OCI-LY3 (cell line): ENCODE measurements around the gene DPP6.

Experiments used
- EZH2phosphoT487 ChIP-seq: fragments of 200-600 bp; shearing (Covaris generic); IDR thresholded peaks from 2 replicates; pipeline ENCODE4 v1.6.1; 2018; ENCODE audit warnings: antibody characterized with exemption, mixed run types, low read depth
- TF ChIP-seq, protein P1 (sequence below): fragments of 200-600, 300-600 bp; sonication (generic); IDR thresholded peaks from 2 replicates; pipeline ENCODE4 v1.5.1; 2014; ENCODE audit warnings: antibody characterized with exemption, low read length, low read depth

GRCh38 chr7:154869436-154869835 lies 817.2 kb downstream of the DPP6 start:
- TF ChIP-seq, protein P1, sequence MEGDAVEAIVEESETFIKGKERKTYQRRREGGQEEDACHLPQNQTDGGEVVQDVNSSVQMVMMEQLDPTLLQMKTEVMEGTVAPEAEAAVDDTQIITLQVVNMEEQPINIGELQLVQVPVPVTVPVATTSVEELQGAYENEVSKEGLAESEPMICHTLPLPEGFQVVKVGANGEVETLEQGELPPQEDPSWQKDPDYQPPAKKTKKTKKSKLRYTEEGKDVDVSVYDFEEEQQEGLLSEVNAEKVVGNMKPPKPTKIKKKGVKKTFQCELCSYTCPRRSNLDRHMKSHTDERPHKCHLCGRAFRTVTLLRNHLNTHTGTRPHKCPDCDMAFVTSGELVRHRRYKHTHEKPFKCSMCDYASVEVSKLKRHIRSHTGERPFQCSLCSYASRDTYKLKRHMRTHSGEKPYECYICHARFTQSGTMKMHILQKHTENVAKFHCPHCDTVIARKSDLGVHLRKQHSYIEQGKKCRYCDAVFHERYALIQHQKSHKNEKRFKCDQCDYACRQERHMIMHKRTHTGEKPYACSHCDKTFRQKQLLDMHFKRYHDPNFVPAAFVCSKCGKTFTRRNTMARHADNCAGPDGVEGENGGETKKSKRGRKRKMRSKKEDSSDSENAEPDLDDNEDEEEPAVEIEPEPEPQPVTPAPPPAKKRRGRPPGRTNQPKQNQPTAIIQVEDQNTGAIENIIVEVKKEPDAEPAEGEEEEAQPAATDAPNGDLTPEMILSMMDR: no peak
- no peak for TF ChIP-seq EZH2phosphoT487
